DLD1 (cell line): ENCODE measurements around the gene AKAP13.

Experiments used
- in situ Hi-C: cut with HindIII; loops from 2 replicates; pipeline ENCODE4 v1.10.0; 2017; ENCODE audit warnings: low sequenced_read_pairs

The AKAP13 gene

GRCh38 chr15:85616549-85617110 lies 236.2 kb downstream of the AKAP13 start:
- in situ Hi-C loops = no loop called here

GRCh38 chr15:85618228-85618505 lies 237.8 kb downstream of the AKAP13 start:
- in situ Hi-C loops = no loop called here

- in situ Hi-C loops = no loop called here
Observed at GRCh38 chr15:85618956-85619491, 238.6 kb downstream of the AKAP13 start.

- in situ Hi-C loops = no loop called here
Observed at GRCh38 chr15:85619992-85620689, 239.7 kb downstream of the AKAP13 start.

GRCh38 chr15:85620690-85621049 lies 240.3 kb downstream of the AKAP13 start:
- in situ Hi-C loops = no loop called here

- in situ Hi-C loops = no loop called here
Observed at GRCh38 chr15:85621094-85621493, 240.7 kb downstream of the AKAP13 start.

- in situ Hi-C loops = no loop called here
Observed at GRCh38 chr15:85622221-85622831, 241.9 kb downstream of the AKAP13 start.

GRCh38 chr15:85623315-85624049 lies 243.1 kb downstream of the AKAP13 start:
- in situ Hi-C loops = no loop called here

- in situ Hi-C loops = no loop called here
Observed at GRCh38 chr15:85624291-85624801, 243.9 kb downstream of the AKAP13 start.

- in situ Hi-C loops = no loop called here
Observed at GRCh38 chr15:85625166-85625830, 244.9 kb downstream of the AKAP13 start.

- in situ Hi-C loops = no loop called here
Observed at GRCh38 chr15:85625856-85626255, 245.5 kb downstream of the AKAP13 start.

- in situ Hi-C loops = no loop called here
Observed at GRCh38 chr15:85627213-85627935, 247.0 kb downstream of the AKAP13 start.

- in situ Hi-C loops = no loop called here
Observed at GRCh38 chr15:85630311-85630710, 249.9 kb downstream of the AKAP13 start.

- in situ Hi-C loops = no loop called here
Observed at GRCh38 chr15:85631018-85631417, 250.6 kb downstream of the AKAP13 start.

GRCh38 chr15:85632014-85632413 lies 251.6 kb downstream of the AKAP13 start:
- in situ Hi-C loops = no loop called here

- in situ Hi-C loops = no loop called here
Observed at GRCh38 chr15:85633859-85634258, 253.5 kb downstream of the AKAP13 start.

GRCh38 chr15:85636351-85636750 lies 255.9 kb downstream of the AKAP13 start:
- in situ Hi-C loops = no loop called here

GRCh38 chr15:85639752-85640381 lies 259.5 kb downstream of the AKAP13 start:
- in situ Hi-C loops = no loop called here

GRCh38 chr15:85642065-85642692 lies 261.8 kb downstream of the AKAP13 start:
- in situ Hi-C loops = no loop called here
